ENCODE results near the gene PDXK. TPM values are rescaled to one million over a fixed set of nuclear protein-coding genes. Genes with fewer than 3 reads are reported as not detected.

The PDXK gene
- total RNA-seq, 4 donors from 2014 or later, result 42.9 to 114 (median 82.0) TPM

GRCh38 chr21:43691086-43691795 lies 27.7 kb upstream of the PDXK start:
- H3K9me3 ChIP-seq, result no peaks in the 10 kb centered on the region
- 84 to 87% methylated on average over 15 to 18 of the region's 25 CpGs for WGBS, 2 donors

GRCh38 chr21:43691801-43692200 lies 27.1 kb upstream of the PDXK start:
- TF ChIP-seq CTCF (IDR thresholded peaks at IDR 0.05), result no peak
- Histone ChIP-seq H3K4me3 (no peak overlapping the region), H3K36me3 (peaks cover 23 to 99% (median 38%) of the 10 kb centered on the region in 3 donors), H3K27ac (no peak overlapping the region), H3K27me3 (no peaks in the 10 kb centered on the region), H3K9me3 (no peaks in the 10 kb centered on the region), H3K4me1 (no peaks in the 10 kb centered on the region)
- WGBS, 2 donors, result 89 to 98% methylated on average over 8 to 10 of the region's 10 CpGs
- DNase-seq, result no peak
- intact Hi-C loops (cut with DNase I), result no loop called here

More at GRCh38 chr21:43691086-43691795, 27.7 kb upstream of the PDXK start:
- TF ChIP-seq POLR2A (IDR thresholded peaks at IDR 0.05) (no peak), CTCF (IDR thresholded peaks at IDR 0.05) (no peak)
- intact Hi-C loops (cut with DNase I), result no loop called here
- no peaks in the 10 kb centered on the region for H3K27me3 ChIP-seq
- no peaks in the 10 kb centered on the region for H3K4me1 ChIP-seq
- H3K4me3 ChIP-seq, result no peak overlapping the region
- H3K27ac ChIP-seq, result no peak overlapping the region
- DNase-seq, result no peak
- peaks cover 25 to 99% (median 43%) of the 10 kb centered on the region in 3 donors for H3K36me3 ChIP-seq

GRCh38 chr21:43692949-43693348 lies 26.0 kb upstream of the PDXK start:
- no peaks in the 10 kb centered on the region for H3K4me1 ChIP-seq
- TF ChIP-seq POLR2A (IDR thresholded peaks at IDR 0.05) (no peak), CTCF (IDR thresholded peaks at IDR 0.05) (no peak)
- intact Hi-C loops (cut with DNase I), result no loop called here
- DNase-seq, result no peak
- 82 to 90% methylated on average over 2 to 5 of the region's 8 CpGs for WGBS, 2 donors
- peaks cover 12 to 92% (median 26%) of the 10 kb centered on the region in 3 donors for H3K36me3 ChIP-seq
- H3K27ac ChIP-seq, result no peak overlapping the region
- no peaks in the 10 kb centered on the region for H3K27me3 ChIP-seq
- no peaks in the 10 kb centered on the region for H3K9me3 ChIP-seq
- H3K4me3 ChIP-seq, result no peak overlapping the region

GRCh38 chr21:43693981-43694380 lies 24.9 kb upstream of the PDXK start:
- Histone ChIP-seq H3K27ac (no peak overlapping the region), H3K9me3 (no peaks in the 10 kb centered on the region), H3K4me3 (no peak overlapping the region), H3K36me3 (peaks cover 12 to 82% (median 18%) of the 10 kb centered on the region in 3 donors), H3K4me1 (no peaks in the 10 kb centered on the region), H3K27me3 (no peaks in the 10 kb centered on the region)
- TF ChIP-seq POLR2A (IDR thresholded peaks at IDR 0.05) (no peak), CTCF (IDR thresholded peaks at IDR 0.05) (no peak)
- DNase-seq, result no peak
- intact Hi-C loops (cut with DNase I), result no loop called here
- 95 to 96% methylated on average over 21 to 23 of the region's 23 CpGs for WGBS, 2 donors

GRCh38 chr21:43694437-43695079 lies 24.4 kb upstream of the PDXK start:
- WGBS, 2 donors, result 87 to 91% methylated on average over 12 to 21 of the region's 27 CpGs
- no peak for DNase-seq
- H3K9me3 ChIP-seq, result no peaks in the 10 kb centered on the region
- no peak overlapping the region for H3K27ac ChIP-seq
- intact Hi-C loops (cut with DNase I), result no loop called here
- H3K27me3 ChIP-seq, result no peaks in the 10 kb centered on the region
- H3K4me3 ChIP-seq, result no peak overlapping the region
- TF ChIP-seq CTCF (IDR thresholded peaks at IDR 0.05) (no peak), POLR2A (IDR thresholded peaks at IDR 0.05) (no peak)
- no peaks in the 10 kb centered on the region for H3K4me1 ChIP-seq
- H3K36me3 ChIP-seq, result peaks cover 7 to 76% (median 16%) of the 10 kb centered on the region in 3 donors
